ENCODE results near the gene PRRC2B. TPM values are rescaled to one million over a fixed set of nuclear protein-coding genes. Genes with fewer than 3 reads are reported as not detected.
"Not testable (repeated sequence)": the region's sequence is repeated elsewhere in the genome, so short reads cannot be mapped to it uniquely, and the experiment has no call there.

The PRRC2B gene
- 132 TPM for polyA plus RNA-seq
- long read RNA-seq, donor 1, full-length matches to known transcripts = 2 of 12 reads
- long read RNA-seq, donor 1, partial matches to known transcripts = 10 of 12 reads
- long read RNA-seq, donor 1, other reads (novel, unspliced or antisense) = 0 of 12 reads
- long read RNA-seq, donor 2, full-length matches to known transcripts = 5 of 41 reads
- long read RNA-seq, donor 2, partial matches to known transcripts = 36 of 41 reads
- long read RNA-seq, donor 2, other reads (novel, unspliced or antisense) = 0 of 41 reads
- long read RNA-seq, donor 3 = 0 reads
- long read RNA-seq, donor 4, full-length matches to known transcripts = 1 of 1 reads
- long read RNA-seq, donor 4, partial matches to known transcripts = 0 of 1 reads
- long read RNA-seq, donor 4, other reads (novel, unspliced or antisense) = 0 of 1 reads
- long read RNA-seq, donor 5, full-length matches to known transcripts = 1 of 1 reads
- long read RNA-seq, donor 5, partial matches to known transcripts = 0 of 1 reads
- long read RNA-seq, donor 5, other reads (novel, unspliced or antisense) = 0 of 1 reads
- long read RNA-seq, donor 6, full-length matches to known transcripts = 4 of 34 reads
- long read RNA-seq, donor 6, partial matches to known transcripts = 30 of 34 reads
- long read RNA-seq, donor 6, other reads (novel, unspliced or antisense) = 0 of 34 reads
- long read RNA-seq, donor 7, full-length matches to known transcripts = 8 of 18 reads
- long read RNA-seq, donor 7, partial matches to known transcripts = 10 of 18 reads
- long read RNA-seq, donor 7, other reads (novel, unspliced or antisense) = 0 of 18 reads
- long read RNA-seq, donor 8, full-length matches to known transcripts = 4 of 29 reads
- long read RNA-seq, donor 8, partial matches to known transcripts = 25 of 29 reads
- long read RNA-seq, donor 8, other reads (novel, unspliced or antisense) = 0 of 29 reads
- long read RNA-seq, donor 9, full-length matches to known transcripts = 1 of 1 reads
- long read RNA-seq, donor 9, partial matches to known transcripts = 0 of 1 reads
- long read RNA-seq, donor 9, other reads (novel, unspliced or antisense) = 0 of 1 reads
- long read RNA-seq, donor 10, full-length matches to known transcripts = 6 of 17 reads
- long read RNA-seq, donor 10, partial matches to known transcripts = 11 of 17 reads
- long read RNA-seq, donor 10, other reads (novel, unspliced or antisense) = 0 of 17 reads
- long read RNA-seq, donor 11, full-length matches to known transcripts = 2 of 8 reads
- long read RNA-seq, donor 11, partial matches to known transcripts = 6 of 8 reads
- long read RNA-seq, donor 11, other reads (novel, unspliced or antisense) = 0 of 8 reads

DNA sequence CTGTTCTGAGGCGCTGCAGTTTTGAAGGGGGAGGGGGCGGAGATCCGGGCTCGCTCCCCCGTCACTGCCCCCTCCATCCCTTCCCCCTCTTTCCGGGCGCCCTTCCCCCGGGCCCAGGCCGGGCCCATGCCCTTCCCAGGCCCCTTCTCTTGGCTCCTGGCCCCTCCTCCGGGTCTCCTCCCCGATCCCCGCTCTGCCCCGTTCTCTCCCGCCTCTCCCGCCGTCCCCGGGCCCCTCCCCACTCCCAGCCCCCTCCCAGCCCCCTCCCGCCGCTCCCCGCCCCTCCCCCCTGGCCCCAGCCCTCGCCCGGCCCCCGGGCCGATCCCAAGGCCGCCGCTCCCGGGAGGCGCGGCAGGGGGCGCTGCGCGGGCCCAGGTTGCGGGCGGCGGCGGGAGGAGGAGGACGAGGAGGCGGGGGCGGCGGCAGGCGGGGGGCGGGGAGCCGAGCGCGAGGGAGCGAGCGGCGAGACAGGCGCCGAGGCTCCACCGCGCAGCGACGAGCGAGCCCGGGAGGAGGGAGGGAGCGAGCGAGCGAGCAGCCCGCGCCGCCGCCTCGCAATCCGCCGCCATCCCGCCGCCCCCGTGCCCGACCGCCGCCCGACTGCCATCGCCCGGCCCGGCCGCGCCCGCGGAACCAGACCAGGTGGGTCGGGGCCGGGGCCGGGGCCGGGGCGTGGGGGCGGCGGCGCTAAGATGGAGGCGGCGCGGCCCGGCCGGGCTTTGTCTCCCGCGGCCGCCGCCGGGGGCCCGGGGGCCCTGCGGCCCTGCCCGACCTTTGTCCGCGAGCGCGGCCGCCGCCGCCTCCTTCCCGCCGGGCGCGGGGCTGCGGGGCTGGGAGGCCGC lies at the start of gene PRRC2B:
TSS of gene PRRC2B (plus strand) at position 465 of the 842 bp plus-strand sequence. CDS start 36,059 bp downstream, outside the sequence.
- DNase-seq = peak; percentile 78 to 86
- peaks cover 26% of the 10 kb centered on the region for H3K4me1 ChIP-seq (ENCODE audit: control insufficient read depth, insufficient read depth, low read length)
- no CpG with 5 or more reads among the region's 114 CpGs for whole genome bisulfite sequencing (ENCODE audit: insufficient coverage, low lambda C conversion rate)
- H3K36me3 ChIP-seq (ENCODE audit: control insufficient read depth, insufficient read depth, low read length) = peaks cover 7% of the 10 kb centered on the region
- H3K27ac ChIP-seq (ENCODE audit: low read length) = peak within 1 kb of the TSS; percentile 87
- H3K9me3 ChIP-seq (ENCODE audit: control insufficient read depth, low read depth, low read length) = no peaks in the 10 kb centered on the region
- H3K4me3 ChIP-seq (ENCODE audit: low read length) = peak within 1 kb of the TSS; percentile 55
- H3K27me3 ChIP-seq (ENCODE audit: control insufficient read depth, insufficient read depth, low read length) = no peaks in the 10 kb centered on the region

DNA sequence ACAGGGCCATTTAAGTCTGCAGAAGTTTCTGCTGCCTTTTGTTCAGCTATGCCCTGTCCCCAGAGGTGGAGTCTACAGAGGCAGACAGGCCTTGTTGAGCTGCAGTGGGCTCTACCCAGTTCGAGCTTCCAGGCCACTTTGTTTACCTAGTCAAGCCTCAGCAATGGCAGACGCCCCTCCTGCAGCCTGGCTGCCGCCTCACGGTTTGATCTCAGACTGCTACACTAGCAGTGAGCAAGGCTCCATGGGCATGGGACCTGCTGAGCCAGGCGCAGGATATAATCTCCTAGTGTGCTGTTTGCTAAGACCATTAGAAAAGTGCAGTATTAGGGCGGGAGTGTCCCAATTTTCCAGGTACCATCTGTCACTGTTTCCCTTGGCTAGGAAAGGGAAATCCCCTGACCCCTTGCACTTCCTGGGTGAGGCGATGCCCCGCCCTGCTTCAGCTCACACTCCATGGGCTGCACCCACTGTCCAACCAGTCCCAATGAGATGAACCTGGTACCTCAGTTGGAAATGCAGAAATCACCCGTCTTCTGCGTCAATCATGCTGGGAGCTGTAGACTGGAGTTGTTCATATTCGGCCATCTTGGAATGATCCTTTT lies 48.9 kb upstream of the PRRC2B start:
- not testable (repeated sequence) for H3K4me3 ChIP-seq (ENCODE audit: low read length); DNase-seq; H3K4me1 ChIP-seq (ENCODE audit: control insufficient read depth, insufficient read depth, low read length); H3K9me3 ChIP-seq (ENCODE audit: control insufficient read depth, low read depth, low read length); H3K36me3 ChIP-seq (ENCODE audit: control insufficient read depth, insufficient read depth, low read length); H3K27me3 ChIP-seq (ENCODE audit: control insufficient read depth, insufficient read depth, low read length); H3K27ac ChIP-seq (ENCODE audit: low read length)
- WGBS (ENCODE audit: insufficient coverage, low lambda C conversion rate) = no CpG with 5 or more reads among the region's 11 CpGs

DNA sequence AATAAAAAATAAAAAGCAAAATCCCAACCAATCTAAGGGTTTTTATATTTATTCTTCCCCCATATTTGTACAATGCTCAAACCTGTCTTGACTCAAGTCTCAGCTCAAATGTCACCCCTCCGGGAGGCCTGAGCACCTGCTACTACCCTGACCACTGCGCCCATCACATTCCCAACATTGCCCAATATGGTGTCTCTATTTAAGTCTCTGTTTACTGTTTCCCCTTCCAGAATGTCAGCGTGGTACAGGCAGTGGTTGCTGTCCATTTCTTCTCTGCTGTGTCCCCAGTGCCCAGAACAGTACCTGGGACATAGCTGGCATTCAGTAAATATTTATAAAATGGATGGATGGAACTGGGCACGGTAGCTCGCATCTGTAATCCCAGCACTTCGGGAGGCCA lies 47.3 kb upstream of the PRRC2B start:
- WGBS (ENCODE audit: insufficient coverage, low lambda C conversion rate) = no CpG with 5 or more reads among the region's 6 CpGs
- H3K9me3 ChIP-seq (ENCODE audit: control insufficient read depth, low read depth, low read length) = no peaks in the 10 kb centered on the region
- H3K27ac ChIP-seq (ENCODE audit: low read length) = no peak overlapping the region
- no peaks in the 10 kb centered on the region for H3K36me3 ChIP-seq (ENCODE audit: control insufficient read depth, insufficient read depth, low read length)
- H3K27me3 ChIP-seq (ENCODE audit: control insufficient read depth, insufficient read depth, low read length) = no peaks in the 10 kb centered on the region
- no peak overlapping the region for H3K4me3 ChIP-seq (ENCODE audit: low read length)
- no peak for DNase-seq
- H3K4me1 ChIP-seq (ENCODE audit: control insufficient read depth, insufficient read depth, low read length) = peaks cover 5% of the 10 kb centered on the region

DNA sequence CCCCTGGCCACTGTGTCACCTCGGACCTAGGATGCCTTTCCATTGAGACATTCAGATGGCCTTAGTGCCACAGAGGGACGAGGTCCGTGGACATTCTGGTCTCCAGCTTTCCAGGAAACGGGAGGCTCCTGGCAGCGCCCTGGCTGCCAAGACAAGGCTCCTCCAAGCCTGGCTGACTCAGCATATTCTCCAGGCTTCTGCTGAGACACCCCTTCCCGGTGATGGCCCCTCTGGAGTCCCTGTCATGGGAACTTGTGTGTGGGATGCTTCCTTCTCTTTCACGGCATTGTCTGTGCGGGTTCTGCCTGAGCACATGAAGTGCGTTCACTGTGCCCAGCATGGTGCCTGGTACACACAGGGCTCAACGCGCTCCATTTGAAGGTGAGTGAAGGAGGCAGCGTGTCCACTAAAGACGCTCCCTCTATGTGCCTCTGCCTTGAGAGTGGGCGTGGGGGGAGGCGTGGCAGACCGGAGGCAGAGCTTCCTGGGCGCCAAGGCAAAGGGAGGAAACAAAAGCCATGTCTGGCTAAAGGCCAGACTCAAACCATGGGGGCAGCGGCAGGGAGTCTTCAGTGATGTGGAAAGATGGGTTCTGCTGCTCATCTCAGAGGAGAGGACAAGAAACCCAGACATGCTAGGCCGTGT lies 46.4 kb upstream of the PRRC2B start:
- no peaks in the 10 kb centered on the region for H3K27me3 ChIP-seq (ENCODE audit: control insufficient read depth, insufficient read depth, low read length)
- no peaks in the 10 kb centered on the region for H3K9me3 ChIP-seq (ENCODE audit: control insufficient read depth, low read depth, low read length)
- no peaks in the 10 kb centered on the region for H3K36me3 ChIP-seq (ENCODE audit: control insufficient read depth, insufficient read depth, low read length)
- DNase-seq = no peak
- peaks cover 5% of the 10 kb centered on the region for H3K4me1 ChIP-seq (ENCODE audit: control insufficient read depth, insufficient read depth, low read length)
- H3K27ac ChIP-seq (ENCODE audit: low read length) = no peak overlapping the region
- WGBS (ENCODE audit: insufficient coverage, low lambda C conversion rate) = no CpG with 5 or more reads among the region's 19 CpGs
- no peak overlapping the region for H3K4me3 ChIP-seq (ENCODE audit: low read length)

DNA sequence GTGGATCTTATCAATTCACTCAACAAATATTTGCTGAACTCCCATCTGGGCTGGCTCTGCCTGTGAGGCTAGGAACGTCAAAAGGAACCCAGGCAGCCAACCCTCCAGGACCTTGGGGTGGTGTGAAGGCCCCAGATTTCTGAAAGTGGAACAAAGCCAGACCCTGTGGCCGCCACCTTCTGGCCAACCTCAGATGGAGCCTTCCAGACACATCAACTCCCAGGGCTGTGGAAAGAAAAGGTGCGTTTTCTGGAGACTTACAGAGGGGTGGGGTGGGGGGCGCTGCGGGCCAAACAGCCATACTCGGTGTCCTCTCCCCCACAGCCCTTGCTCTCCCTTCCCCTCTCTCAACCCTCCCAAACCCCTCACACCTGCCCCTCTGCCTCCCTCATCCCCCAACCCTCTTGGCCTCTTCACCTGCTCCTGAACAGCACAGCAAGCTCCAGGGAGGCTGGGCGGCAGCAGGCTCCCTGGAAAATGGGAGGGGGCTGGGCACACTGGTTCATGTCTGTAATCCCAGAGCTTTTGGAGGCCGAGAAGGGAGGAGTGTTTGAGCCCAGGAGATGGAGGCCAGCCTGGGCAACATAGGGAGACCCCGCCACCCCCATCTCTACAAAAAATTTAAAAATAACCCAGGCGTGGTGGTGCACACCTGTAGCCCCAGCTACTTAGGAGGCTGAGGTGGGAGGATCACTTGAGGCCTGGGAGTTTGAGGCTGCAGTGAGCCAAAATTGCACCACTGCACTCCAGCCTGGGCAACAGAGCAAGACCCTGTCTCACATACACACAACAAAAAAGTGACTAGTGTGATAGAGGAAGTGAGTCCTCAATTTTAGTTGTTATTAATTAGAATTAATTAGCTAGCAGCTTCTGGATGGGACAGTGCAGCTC lies 45.0 kb upstream of the PRRC2B start:
- H3K27ac ChIP-seq (ENCODE audit: low read length) = no peak overlapping the region
- H3K27me3 ChIP-seq (ENCODE audit: control insufficient read depth, insufficient read depth, low read length) = no peaks in the 10 kb centered on the region
- no peak overlapping the region for H3K4me3 ChIP-seq (ENCODE audit: low read length)
- no peak for DNase-seq
- whole genome bisulfite sequencing (ENCODE audit: insufficient coverage, low lambda C conversion rate) = no CpG with 5 or more reads among the region's 10 CpGs
- no peaks in the 10 kb centered on the region for H3K9me3 ChIP-seq (ENCODE audit: control insufficient read depth, low read depth, low read length)
- H3K4me1 ChIP-seq (ENCODE audit: control insufficient read depth, insufficient read depth, low read length) = peaks cover 5% of the 10 kb centered on the region
- no peaks in the 10 kb centered on the region for H3K36me3 ChIP-seq (ENCODE audit: control insufficient read depth, insufficient read depth, low read length)

DNA sequence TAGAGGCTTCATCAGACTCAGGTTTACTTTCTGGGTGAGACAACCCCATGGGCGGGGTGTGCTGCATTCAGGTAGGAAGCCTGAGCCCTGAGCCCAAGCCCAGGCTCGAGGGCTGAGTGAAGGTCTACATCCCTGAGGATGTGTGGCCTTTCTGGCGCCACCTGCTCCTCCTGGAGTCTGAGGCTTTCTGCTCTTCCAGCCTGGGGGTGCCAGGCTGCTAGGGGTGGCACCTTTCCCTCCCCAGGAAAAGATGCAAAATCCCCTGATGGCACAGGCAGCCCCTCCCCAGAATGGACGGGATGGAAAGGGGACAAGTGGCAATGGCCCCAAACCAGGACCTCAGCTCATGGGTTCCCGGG lies 44.4 kb upstream of the PRRC2B start:
- no peak overlapping the region for H3K27ac ChIP-seq (ENCODE audit: low read length)
- H3K4me3 ChIP-seq (ENCODE audit: low read length) = no peak overlapping the region
- no CpG with 5 or more reads among the region's 5 CpGs for WGBS (ENCODE audit: insufficient coverage, low lambda C conversion rate)
- H3K4me1 ChIP-seq (ENCODE audit: control insufficient read depth, insufficient read depth, low read length) = peaks cover 5% of the 10 kb centered on the region
- H3K9me3 ChIP-seq (ENCODE audit: control insufficient read depth, low read depth, low read length) = no peaks in the 10 kb centered on the region
- DNase-seq = no peak
- no peaks in the 10 kb centered on the region for H3K36me3 ChIP-seq (ENCODE audit: control insufficient read depth, insufficient read depth, low read length)
- no peaks in the 10 kb centered on the region for H3K27me3 ChIP-seq (ENCODE audit: control insufficient read depth, insufficient read depth, low read length)

DNA sequence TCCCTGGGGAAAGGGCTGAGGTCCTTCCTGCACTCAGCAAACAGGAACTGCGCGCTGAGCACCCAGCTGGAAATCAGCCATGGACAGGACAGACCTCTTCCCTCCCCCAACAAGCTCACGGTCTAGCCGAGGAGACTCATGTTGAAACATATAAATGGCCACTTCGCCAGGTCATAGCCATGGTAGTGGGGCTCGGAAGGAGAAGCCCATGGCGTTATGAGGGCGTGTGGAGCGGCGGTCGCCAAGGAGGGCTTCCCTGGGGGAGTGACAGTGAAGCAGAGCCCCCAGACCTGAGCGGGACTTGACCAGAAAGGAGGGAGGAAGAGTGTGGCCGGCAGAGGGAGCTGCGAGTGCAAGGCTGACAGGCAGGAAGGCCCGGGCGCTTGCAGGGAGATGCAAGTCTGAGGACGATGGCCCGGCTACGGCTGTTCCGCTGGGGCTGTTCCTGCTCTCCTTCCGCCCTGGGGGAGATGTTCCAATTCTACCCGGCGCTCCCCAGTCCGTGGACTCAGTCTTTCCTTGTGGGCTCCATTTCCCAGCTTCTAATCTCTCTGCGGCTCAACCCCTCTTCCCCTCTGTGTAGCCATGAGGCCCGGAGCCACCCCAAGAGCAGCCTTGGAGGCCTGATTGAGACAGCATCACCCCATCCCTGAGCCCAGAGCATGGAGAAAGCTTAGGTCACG lies 43.9 kb upstream of the PRRC2B start:
- peak overlapping the region; percentile 27 for H3K4me3 ChIP-seq (ENCODE audit: low read length)
- no peak overlapping the region for H3K27ac ChIP-seq (ENCODE audit: low read length)

DNA sequence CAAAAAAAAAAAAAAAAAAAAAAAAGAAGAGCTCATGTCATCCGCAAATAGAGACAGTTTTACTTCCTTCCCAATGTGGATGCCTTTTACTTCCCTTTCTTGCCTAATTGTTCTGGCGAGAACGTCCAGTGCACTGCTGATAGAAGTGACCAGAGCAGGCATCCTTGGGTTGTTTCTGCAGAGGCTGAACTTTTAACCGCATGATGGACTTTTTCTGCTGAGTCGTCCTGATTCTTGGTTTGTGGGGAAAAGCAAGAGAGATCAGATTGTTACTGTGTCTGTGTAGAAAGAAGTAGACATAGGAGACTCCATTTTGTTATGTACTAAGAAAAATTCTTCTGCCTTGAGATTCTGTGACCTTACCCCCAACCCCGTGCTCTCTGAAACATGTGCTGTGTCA lies 37.4 kb upstream of the PRRC2B start:
- WGBS (ENCODE audit: insufficient coverage, low lambda C conversion rate) = no CpG with 5 or more reads among the region's 6 CpGs
- not testable (repeated sequence) for H3K9me3 ChIP-seq (ENCODE audit: control insufficient read depth, low read depth, low read length); H3K27ac ChIP-seq (ENCODE audit: low read length); H3K36me3 ChIP-seq (ENCODE audit: control insufficient read depth, insufficient read depth, low read length); H3K4me3 ChIP-seq (ENCODE audit: low read length); H3K27me3 ChIP-seq (ENCODE audit: control insufficient read depth, insufficient read depth, low read length)
- peaks cover 12% of the 10 kb centered on the region for H3K4me1 ChIP-seq (ENCODE audit: control insufficient read depth, insufficient read depth, low read length)
- peak in 1 of 2 donors; percentile 35 for DNase-seq

More for the DNA sequence above, 43.9 kb upstream of the PRRC2B start:
- Histone ChIP-seq H3K27me3 (ENCODE audit: control insufficient read depth, insufficient read depth, low read length) (no peaks in the 10 kb centered on the region), H3K9me3 (ENCODE audit: control insufficient read depth, low read depth, low read length) (no peaks in the 10 kb centered on the region), H3K36me3 (ENCODE audit: control insufficient read depth, insufficient read depth, low read length) (no peaks in the 10 kb centered on the region), H3K4me1 (ENCODE audit: control insufficient read depth, insufficient read depth, low read length) (peaks cover 5% of the 10 kb centered on the region)
- WGBS (ENCODE audit: insufficient coverage, low lambda C conversion rate) = no CpG with 5 or more reads among the region's 27 CpGs
- DNase-seq = peak; percentile 71 to 77
